SK-N-SH (cell line): Measurements from ENCODE around the gene S1PR1. TPM values are rescaled to one million over a fixed set of nuclear protein-coding genes. Genes with fewer than 3 reads are reported as not detected.

Source experiments
- CTCF ChIA-PET: fragments of 300-600, 350-600 bp; formaldehyde crosslinking; extraction: SDS; loops from one replicate; lab custom pipeline; 2021; lab: Yijun Ruan, JAX
- POLR2A ChIA-PET: fragments of 350-600 bp; sonication (Branson Sonifier 250); formaldehyde crosslinking; extraction: SDS; loops from one replicate; lab custom pipeline; 2020; ENCODE audit warnings: antibody characterized with exemption, inconsistent platforms; lab: Yijun Ruan, JAX
- DNase-seq: peaks from one replicate; pipeline ENCODE4 v3.0.0; 2012
- H2AFZ ChIP-seq: fragments of 200-600 bp; sonication (generic); 2 replicates; pipeline ENCODE4 v1.8.1; 2016; ENCODE audit warnings: antibody characterized with exemption, mild to moderate bottlenecking, low read depth
- H3F3A ChIP-seq: fragments of 200-600 bp; sonication (generic); replicated peaks from 2 replicates; pipeline ENCODE3; 2016; ENCODE audit warnings: antibody characterized with exemption, mild to moderate bottlenecking; ENCODE audit not compliant: insufficient read depth
- H3K27ac ChIP-seq, 2 experiments: fragments of 200-500 bp in 1 of 2; fragments of 200-600 bp in 1 of 2; sonication (Bioruptor generic) in 1 of 2; sonication (generic), shearing (Covaris generic) in 1 of 2; 2 replicates each; pipeline versions ENCODE4 v1.5.1 to v1.6.1; 2014 to 2016; ENCODE audit warnings: low read depth in 2 of 2, inconsistent platforms in 1 of 2, low read length in 1 of 2, mild to moderate bottlenecking in 1 of 2, mixed read lengths in 1 of 2
- H3K27me3 ChIP-seq: fragments of 200-600 bp; sonication (generic), shearing (Covaris generic); 2 replicates; pipeline ENCODE4 v1.6.1; 2016; ENCODE audit warnings: mixed run types; ENCODE audit not compliant: insufficient read depth
- H3K36me3 ChIP-seq, 2 experiments: fragments of 200-500 bp in 1 of 2; fragments of 200-600 bp in 1 of 2; sonication (Bioruptor generic) in 1 of 2; sonication (generic) in 1 of 2; replicated peaks in 1 of 2; 2 replicates each; pipeline versions ENCODE3 to v1.5.1; 2014 to 2016; ENCODE audit warnings: low read length in 1 of 2, mild to moderate bottlenecking in 1 of 2; ENCODE audit not compliant: insufficient read depth in 2 of 2, control insufficient read depth in 1 of 2
- H3K4me1 ChIP-seq, 2 experiments: fragments of 200-500 bp in 1 of 2; fragments of 200-600 bp in 1 of 2; sonication (Bioruptor generic) in 1 of 2; sonication (generic), shearing (Covaris generic) in 1 of 2; 2 replicates each; pipeline versions ENCODE4 v1.5.1 to v1.6.1; 2014 to 2016; ENCODE audit warnings: low read depth in 1 of 2, low read length in 1 of 2, mixed run types in 1 of 2; ENCODE audit not compliant: insufficient read depth in 2 of 2, control insufficient read depth in 1 of 2
- H3K4me2 ChIP-seq: fragments of 200-600 bp; sonication (generic), shearing (Covaris generic); 2 replicates; pipeline ENCODE4 v1.6.1; 2017; ENCODE audit warnings: mixed run types
- H3K4me3 ChIP-seq, 2 experiments: fragments of 200-500 bp in 1 of 2; fragments of 200-600 bp in 1 of 2; sonication (Bioruptor generic) in 1 of 2; sonication (generic), shearing (Covaris generic) in 1 of 2; 2 replicates each; pipeline versions ENCODE4 v1.5.1 to v1.8.1; 2014 to 2016; ENCODE audit warnings: low read depth in 2 of 2, inconsistent platforms in 1 of 2, low read length in 1 of 2, mild to moderate bottlenecking in 1 of 2, mixed read lengths in 1 of 2, moderate library complexity in 1 of 2
- H3K79me2 ChIP-seq: fragments of 200-600 bp; sonication (generic); 2 replicates; pipeline ENCODE4 v1.8.1; 2017; ENCODE audit warnings: mild to moderate bottlenecking; ENCODE audit not compliant: insufficient read depth
- H3K9ac ChIP-seq: fragments of 200-600 bp; sonication (generic); 2 replicates; pipeline ENCODE4 v1.6.1; 2017; ENCODE audit warnings: mixed run types
- H3K9me2 ChIP-seq: fragments of 200-600 bp; sonication (generic); 2 replicates; pipeline ENCODE4 v1.6.1; 2017; ENCODE audit warnings: mixed run types
- H3K9me3 ChIP-seq: fragments of 200-600 bp; sonication (generic); 2 replicates; pipeline ENCODE4 v1.6.1; 2017; ENCODE audit warnings: mixed run types, mild to moderate bottlenecking, moderate library complexity
- H4K20me1 ChIP-seq: fragments of 200-600 bp; sonication (generic); 2 replicates; pipeline ENCODE4 v1.6.1; 2017; ENCODE audit warnings: mild to moderate bottlenecking, mixed run types; ENCODE audit not compliant: insufficient read depth
- CHD2 ChIP-seq: fragments of 150-350 bp; IDR thresholded peaks from 2 replicates; pipeline ENCODE4 v1.6.1; 2018; ENCODE audit warnings: low read length; ENCODE audit not compliant: partially characterized antibody
- EP300 ChIP-seq, 2 experiments: IDR thresholded peaks; 2 replicates each; pipeline versions ENCODE4 v1.4.0 to v1.6.1; 2012; ENCODE audit warnings: borderline replicate concordance in 1 of 2, low read depth in 1 of 2, low read length in 1 of 2
- FOXM1 ChIP-seq: IDR thresholded peaks from 2 replicates; pipeline ENCODE4 v1.4.0; 2012; ENCODE audit warnings: low read depth, mild to moderate bottlenecking
- GABPA ChIP-seq: IDR thresholded peaks from 2 replicates; pipeline ENCODE4 v1.4.0; 2012; ENCODE audit warnings: low read depth, mild to moderate bottlenecking
- GATA2 ChIP-seq: sonication (generic); formaldehyde crosslinking; IDR thresholded peaks from 2 replicates; pipeline ENCODE4 v1.5.0; 2020; ENCODE audit warnings: mild to moderate bottlenecking, missing genetic modification reagents
- IRF3 ChIP-seq: fragments of 150-350 bp; IDR thresholded peaks from 2 replicates; pipeline ENCODE4 v1.6.1; 2016; ENCODE audit warnings: mild to moderate bottlenecking, low read depth, low read length
- JUND ChIP-seq: IDR thresholded peaks from 2 replicates; pipeline ENCODE4 v1.4.0; 2012
- MAX ChIP-seq: IDR thresholded peaks from 2 replicates; pipeline ENCODE4 v1.4.0; 2012; ENCODE audit warnings: low read depth
- MEF2A ChIP-seq: IDR thresholded peaks from 2 replicates; pipeline ENCODE4 v1.4.0; 2012; ENCODE audit warnings: low read depth, borderline replicate concordance
- RAD21 ChIP-seq: IDR thresholded peaks from 2 replicates; pipeline ENCODE4 v1.6.1; 2012; ENCODE audit warnings: mild to moderate bottlenecking, low read length
- RXRA ChIP-seq: IDR thresholded peaks from 2 replicates; pipeline ENCODE4 v1.4.0; 2012; ENCODE audit warnings: low read depth, mild to moderate bottlenecking, borderline replicate concordance
- TEAD4 ChIP-seq: IDR thresholded peaks from 2 replicates; pipeline ENCODE4 v1.4.0; 2012; ENCODE audit warnings: mild to moderate bottlenecking, borderline replicate concordance; ENCODE audit not compliant: insufficient read depth
- YY1 ChIP-seq: IDR thresholded peaks from 2 replicates; pipeline ENCODE4 v1.4.0; 2012; ENCODE audit warnings: low read depth, mild to moderate bottlenecking
- WGBS: methylation state at CpG from one replicate; pipeline ENCODE4 v1.1.6; 2017; ENCODE audit warnings: low lambda C conversion rate; 5-methylcytosine and 5-hydroxymethylcytosine counted together
- polyA plus RNA-seq, 3 experiments: library from polyadenylated mRNA; depleted of rRNA; stranded (reverse); fragments of >200 nt; gene quantifications; 2 replicates each; pipeline ENCODE4 v1.2.3, GENCODE V29; 2012
- TF ChIP-seq, protein P1 (sequence below): IDR thresholded peaks from 2 replicates; pipeline ENCODE4 v1.6.1; 2012; ENCODE audit warnings: mild to moderate bottlenecking, low read depth, low read length, moderate library complexity

S1PR1 gene
- polyA plus RNA-seq, 1 of the 3 experiments (the other 2 are of a cell fraction) = 5.9 TPM

DNA sequence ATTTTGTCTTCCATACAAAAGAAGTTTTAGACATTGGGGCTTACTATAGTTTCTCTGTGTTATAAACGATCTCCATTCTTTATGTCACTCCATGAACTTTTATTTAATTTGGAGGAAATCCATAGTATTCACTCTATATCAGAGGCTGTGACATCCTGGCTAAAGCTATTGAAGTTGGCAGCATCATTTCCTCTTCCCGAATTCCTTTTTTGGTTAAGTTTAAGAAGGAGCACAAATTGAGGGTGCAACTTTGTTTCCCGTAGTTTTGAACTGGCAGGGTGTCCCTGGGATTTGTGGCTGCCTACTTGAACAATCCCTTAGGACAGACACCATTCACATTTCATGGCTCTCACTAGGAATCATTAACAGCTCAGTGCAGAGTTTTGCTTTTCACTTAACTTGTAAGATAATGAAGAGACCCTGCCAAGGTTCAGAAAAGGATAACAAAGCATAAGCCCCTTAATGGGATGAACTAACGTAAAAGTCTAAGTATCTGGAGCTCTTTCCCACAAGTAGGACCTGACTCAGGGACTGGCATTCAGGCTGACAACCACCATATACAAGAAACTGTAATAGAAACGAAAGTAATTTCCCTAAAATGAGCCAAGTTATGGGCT is 13.9 kb downstream of the S1PR1 start:
- H2AFZ ChIP-seq = no peak overlapping the region

More for the DNA sequence above, 13.9 kb downstream of the S1PR1 start:
- Histone ChIP-seq H3K79me2 (no peaks in the 10 kb centered on the region), H3K9me3 (no peaks in the 10 kb centered on the region), H3K9me2 (no peaks in the 10 kb centered on the region), H3K4me1 (no peaks in the 10 kb centered on the region), H4K20me1 (no peaks in the 10 kb centered on the region), H3K27me3 (no peaks in the 10 kb centered on the region), H3K36me3 (no peaks in the 10 kb centered on the region), H3K27ac (no peak overlapping the region)
- no peak for TF ChIP-seq RXRA
- TF ChIP-seq RAD21 = no peak
- TF ChIP-seq GABPA = no peak
- no peak for TF ChIP-seq JUND
- TF ChIP-seq MEF2A = no peak
- TF ChIP-seq IRF3 = no peak
- no peak for TF ChIP-seq EP300 (IDR thresholded peaks at IDR 0.05; ENCODE audit: borderline replicate concordance in 1 of 2, low read depth in 1 of 2, low read length in 1 of 2)
- TF ChIP-seq TEAD4 = no peak
- TF ChIP-seq, protein P1, sequence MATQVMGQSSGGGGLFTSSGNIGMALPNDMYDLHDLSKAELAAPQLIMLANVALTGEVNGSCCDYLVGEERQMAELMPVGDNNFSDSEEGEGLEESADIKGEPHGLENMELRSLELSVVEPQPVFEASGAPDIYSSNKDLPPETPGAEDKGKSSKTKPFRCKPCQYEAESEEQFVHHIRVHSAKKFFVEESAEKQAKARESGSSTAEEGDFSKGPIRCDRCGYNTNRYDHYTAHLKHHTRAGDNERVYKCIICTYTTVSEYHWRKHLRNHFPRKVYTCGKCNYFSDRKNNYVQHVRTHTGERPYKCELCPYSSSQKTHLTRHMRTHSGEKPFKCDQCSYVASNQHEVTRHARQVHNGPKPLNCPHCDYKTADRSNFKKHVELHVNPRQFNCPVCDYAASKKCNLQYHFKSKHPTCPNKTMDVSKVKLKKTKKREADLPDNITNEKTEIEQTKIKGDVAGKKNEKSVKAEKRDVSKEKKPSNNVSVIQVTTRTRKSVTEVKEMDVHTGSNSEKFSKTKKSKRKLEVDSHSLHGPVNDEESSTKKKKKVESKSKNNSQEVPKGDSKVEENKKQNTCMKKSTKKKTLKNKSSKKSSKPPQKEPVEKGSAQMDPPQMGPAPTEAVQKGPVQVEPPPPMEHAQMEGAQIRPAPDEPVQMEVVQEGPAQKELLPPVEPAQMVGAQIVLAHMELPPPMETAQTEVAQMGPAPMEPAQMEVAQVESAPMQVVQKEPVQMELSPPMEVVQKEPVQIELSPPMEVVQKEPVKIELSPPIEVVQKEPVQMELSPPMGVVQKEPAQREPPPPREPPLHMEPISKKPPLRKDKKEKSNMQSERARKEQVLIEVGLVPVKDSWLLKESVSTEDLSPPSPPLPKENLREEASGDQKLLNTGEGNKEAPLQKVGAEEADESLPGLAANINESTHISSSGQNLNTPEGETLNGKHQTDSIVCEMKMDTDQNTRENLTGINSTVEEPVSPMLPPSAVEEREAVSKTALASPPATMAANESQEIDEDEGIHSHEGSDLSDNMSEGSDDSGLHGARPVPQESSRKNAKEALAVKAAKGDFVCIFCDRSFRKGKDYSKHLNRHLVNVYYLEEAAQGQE = no peak
- TF ChIP-seq GATA2 (CRISPR knock-in tag) = no peak
- no peak for TF ChIP-seq MAX
- TF ChIP-seq YY1 = no peak
- TF ChIP-seq FOXM1 = no peak
- TF ChIP-seq CHD2 = no peak
- TF ChIP-seq, all 33 proteins: peak for 0
- Histone ChIP-seq H3K4me3 (no peak overlapping the region), H3F3A (peaks cover 3% of the 10 kb centered on the region), H3K9ac (no peak overlapping the region), H3K4me2 (no peak overlapping the region)
- CTCF ChIA-PET = interaction anchor here (2.0 to 5.7 kb wide), 4 partner anchors 12 to 330 kb away, joined by 7 to 30 read pairs (median 14); no protein-coding TSS in a partner anchor
- POLR2A ChIA-PET = no interaction called here
- no peak for DNase-seq
- WGBS = 65% methylated on average over 5 of the region's 5 CpGs
